ENCODE results near the gene ZFR2.

Gene ZFR2

GRCh38 chr19:3867971-3868769, 668 bp downstream of the ZFR2 start:
- no peak for DNase-seq

- DNase-seq: no peak
Measured at GRCh38 chr19:3866910-3867638, 1.8 kb downstream of the ZFR2 start.

GRCh38 chr19:3863648-3864047, 5.2 kb downstream of the ZFR2 start:
- no peak for DNase-seq

- DNase-seq: no peak
Measured at GRCh38 chr19:3862826-3863500, 5.9 kb downstream of the ZFR2 start.

- no peak for DNase-seq
Measured at GRCh38 chr19:3860499-3860898, 8.3 kb downstream of the ZFR2 start.

GRCh38 chr19:3857449-3858003, 11.3 kb downstream of the ZFR2 start:
- DNase-seq: no peak

- no peak for DNase-seq
Measured at GRCh38 chr19:3855320-3855719, 13.5 kb downstream of the ZFR2 start.

- DNase-seq: no peak
Measured at GRCh38 chr19:3852614-3853254, 16.1 kb downstream of the ZFR2 start.

GRCh38 chr19:3852177-3852511, 16.7 kb downstream of the ZFR2 start:
- no peak for DNase-seq

GRCh38 chr19:3851254-3852176, 17.3 kb downstream of the ZFR2 start:
- DNase-seq: no peak

GRCh38 chr19:3850320-3850972, 18.4 kb downstream of the ZFR2 start:
- no peak for DNase-seq

- DNase-seq: no peak
Measured at GRCh38 chr19:3849787-3850186, 19.1 kb downstream of the ZFR2 start.

GRCh38 chr19:3849092-3849491, 19.7 kb downstream of the ZFR2 start:
- peak; percentile 26 for DNase-seq

GRCh38 chr19:3844596-3844995, 24.2 kb downstream of the ZFR2 start:
- DNase-seq: no peak

GRCh38 chr19:3842948-3843347, 25.9 kb downstream of the ZFR2 start:
- DNase-seq: no peak

GRCh38 chr19:3840804-3841203, 28.0 kb downstream of the ZFR2 start:
- no peak for DNase-seq

- no peak for DNase-seq
Measured at GRCh38 chr19:3839941-3840340, 28.9 kb downstream of the ZFR2 start.

GRCh38 chr19:3838661-3839060, 30.2 kb downstream of the ZFR2 start:
- DNase-seq: no peak

GRCh38 chr19:3837922-3838321, 30.9 kb downstream of the ZFR2 start:
- DNase-seq: no peak

GRCh38 chr19:3837332-3837731, 31.5 kb downstream of the ZFR2 start:
- DNase-seq: no peak

GRCh38 chr19:3836887-3837286, 32.0 kb downstream of the ZFR2 start:
- DNase-seq: no peak

- DNase-seq: no peak
Measured at GRCh38 chr19:3835055-3835435, 33.8 kb downstream of the ZFR2 start.
